MM.1S (cell line): ENCODE data around the gene DOK6.

Source experiments
- EZH2 ChIP-seq: fragments of 300-600 bp; sonication (generic); optimal IDR thresholded peaks from 2 replicates; pipeline ENCODE3; 2017; ENCODE audit warnings: low read depth, mild to moderate bottlenecking, antibody characterized with exemption, low read length, mixed read lengths
- EZH2phosphoT487 ChIP-seq: fragments of 300-600 bp; sonication (generic); IDR thresholded peaks from 2 replicates; pipeline ENCODE4 v1.6.1; 2018; ENCODE audit warnings: antibody characterized with exemption, low read length
- TF ChIP-seq, protein P1 (sequence below): fragments of 300-600 bp; sonication (generic); IDR thresholded peaks from 2 replicates; pipeline ENCODE4 v1.5.1; 2016; ENCODE audit warnings: antibody characterized with exemption, low read length, mixed read lengths

DNA sequence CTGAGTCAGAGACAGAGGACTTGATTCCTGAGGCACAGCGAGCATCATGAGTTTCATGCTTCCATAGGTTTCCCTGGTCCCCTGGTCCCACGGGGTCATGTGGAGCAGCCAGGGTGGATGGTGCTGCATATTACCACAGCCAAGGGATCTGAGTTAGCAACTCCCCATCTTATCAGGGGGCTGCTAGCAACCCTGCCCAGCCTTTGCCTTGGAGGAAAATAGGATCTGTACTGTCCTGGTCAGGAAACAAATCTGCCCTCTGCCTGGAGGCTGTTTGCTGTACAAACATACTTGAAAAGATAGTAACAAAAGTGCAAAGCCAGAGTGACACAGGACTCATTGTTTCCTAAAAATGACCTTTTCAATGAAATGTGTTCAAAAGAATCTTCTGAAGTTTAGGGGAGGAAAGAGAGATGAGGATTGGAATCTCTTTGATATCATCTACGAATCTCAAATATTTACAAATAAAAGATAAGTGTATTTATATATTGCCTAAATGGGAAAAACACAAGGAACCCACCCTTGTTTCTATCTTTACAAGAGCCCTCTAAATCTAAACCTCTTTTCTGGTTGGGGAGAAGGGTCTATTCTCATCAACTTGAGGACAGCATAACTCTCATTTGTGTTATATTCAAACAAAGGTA is 352.2 kb downstream of the DOK6 start:
- TF ChIP-seq EZH2 (no peak), EZH2phosphoT487 (no peak)
- TF ChIP-seq, protein P1, sequence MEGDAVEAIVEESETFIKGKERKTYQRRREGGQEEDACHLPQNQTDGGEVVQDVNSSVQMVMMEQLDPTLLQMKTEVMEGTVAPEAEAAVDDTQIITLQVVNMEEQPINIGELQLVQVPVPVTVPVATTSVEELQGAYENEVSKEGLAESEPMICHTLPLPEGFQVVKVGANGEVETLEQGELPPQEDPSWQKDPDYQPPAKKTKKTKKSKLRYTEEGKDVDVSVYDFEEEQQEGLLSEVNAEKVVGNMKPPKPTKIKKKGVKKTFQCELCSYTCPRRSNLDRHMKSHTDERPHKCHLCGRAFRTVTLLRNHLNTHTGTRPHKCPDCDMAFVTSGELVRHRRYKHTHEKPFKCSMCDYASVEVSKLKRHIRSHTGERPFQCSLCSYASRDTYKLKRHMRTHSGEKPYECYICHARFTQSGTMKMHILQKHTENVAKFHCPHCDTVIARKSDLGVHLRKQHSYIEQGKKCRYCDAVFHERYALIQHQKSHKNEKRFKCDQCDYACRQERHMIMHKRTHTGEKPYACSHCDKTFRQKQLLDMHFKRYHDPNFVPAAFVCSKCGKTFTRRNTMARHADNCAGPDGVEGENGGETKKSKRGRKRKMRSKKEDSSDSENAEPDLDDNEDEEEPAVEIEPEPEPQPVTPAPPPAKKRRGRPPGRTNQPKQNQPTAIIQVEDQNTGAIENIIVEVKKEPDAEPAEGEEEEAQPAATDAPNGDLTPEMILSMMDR = no peak
